ENCODE measurements around the gene MUL1.
A peak's percentile ranks its signal among the peaks of the same experiment; 100 is the strongest.
"Not testable (repeated sequence)": the region's sequence is repeated elsewhere in the genome, so short reads cannot be mapped to it uniquely, and the experiment has no call there.

The MUL1 gene, protein sequence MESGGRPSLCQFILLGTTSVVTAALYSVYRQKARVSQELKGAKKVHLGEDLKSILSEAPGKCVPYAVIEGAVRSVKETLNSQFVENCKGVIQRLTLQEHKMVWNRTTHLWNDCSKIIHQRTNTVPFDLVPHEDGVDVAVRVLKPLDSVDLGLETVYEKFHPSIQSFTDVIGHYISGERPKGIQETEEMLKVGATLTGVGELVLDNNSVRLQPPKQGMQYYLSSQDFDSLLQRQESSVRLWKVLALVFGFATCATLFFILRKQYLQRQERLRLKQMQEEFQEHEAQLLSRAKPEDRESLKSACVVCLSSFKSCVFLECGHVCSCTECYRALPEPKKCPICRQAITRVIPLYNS

GRCh38 chr1:20507564-20508410 is at the start of gene MUL1:
Gene MUL1, minus strand, starts transcription at chr1:20508151. Its CDS starts 127 bp downstream, at chr1:20508024.
- DNase-seq: peak; percentile 86

DNA sequence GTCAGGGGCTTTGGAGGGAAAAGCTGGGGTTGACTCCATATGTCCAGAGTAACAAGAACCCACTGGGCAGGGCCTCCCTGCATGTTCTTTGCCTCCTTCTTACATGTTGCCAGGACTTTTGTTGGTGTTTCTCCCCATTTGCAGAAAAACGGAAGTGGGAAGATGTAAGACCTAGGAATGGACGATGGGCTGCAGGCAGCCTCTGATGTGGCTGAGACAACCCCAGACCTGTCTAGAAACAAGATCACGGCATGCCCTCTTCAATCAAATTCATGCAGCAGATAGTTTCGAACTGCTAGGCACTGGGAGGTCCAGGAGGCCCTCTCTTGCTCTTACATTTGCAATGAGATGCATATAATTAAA is 47.8 kb upstream of the MUL1 start:
- DNase-seq: no peak

- no peak for DNase-seq
These were observed 47.2 kb upstream of the MUL1 start for GRCh38 chr1:20555025-20555757.

- DNase-seq: peak; percentile 27
These were observed 44.9 kb upstream of the MUL1 start for GRCh38 chr1:20552728-20553445.

GRCh38 chr1:20551945-20552727 is 44.2 kb upstream of the MUL1 start, which contains the start of gene FAM43B:
Gene FAM43B, plus strand, starts transcription at chr1:20552573. Its CDS starts 401 bp downstream, at chr1:20552974.
- peak; percentile 44 for DNase-seq

- no peak for DNase-seq
These were observed 43.2 kb upstream of the MUL1 start for GRCh38 chr1:20551161-20551560.

- no peak for DNase-seq
These were observed 38.7 kb upstream of the MUL1 start for GRCh38 chr1:20546637-20547036.

DNA sequence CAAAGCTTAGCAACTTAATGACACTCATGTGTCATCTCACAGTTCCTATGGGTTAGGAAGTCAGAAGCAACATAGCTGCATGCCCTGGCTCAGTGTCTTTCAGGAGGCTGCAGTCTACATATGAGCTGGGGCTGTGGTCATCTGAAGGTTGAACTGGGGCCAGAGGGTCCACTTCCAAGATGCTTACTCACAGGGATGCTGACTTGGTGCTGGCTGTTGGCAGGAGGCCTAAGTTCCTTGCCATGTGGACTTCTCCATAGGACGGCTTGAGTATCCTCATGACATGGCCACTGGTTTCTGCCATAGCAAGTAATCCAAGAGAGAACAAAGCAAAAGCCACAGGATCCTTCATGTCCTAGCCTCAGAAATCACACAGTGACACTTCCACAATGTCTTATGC is 32.3 kb upstream of the MUL1 start:
- no peak for DNase-seq

DNA sequence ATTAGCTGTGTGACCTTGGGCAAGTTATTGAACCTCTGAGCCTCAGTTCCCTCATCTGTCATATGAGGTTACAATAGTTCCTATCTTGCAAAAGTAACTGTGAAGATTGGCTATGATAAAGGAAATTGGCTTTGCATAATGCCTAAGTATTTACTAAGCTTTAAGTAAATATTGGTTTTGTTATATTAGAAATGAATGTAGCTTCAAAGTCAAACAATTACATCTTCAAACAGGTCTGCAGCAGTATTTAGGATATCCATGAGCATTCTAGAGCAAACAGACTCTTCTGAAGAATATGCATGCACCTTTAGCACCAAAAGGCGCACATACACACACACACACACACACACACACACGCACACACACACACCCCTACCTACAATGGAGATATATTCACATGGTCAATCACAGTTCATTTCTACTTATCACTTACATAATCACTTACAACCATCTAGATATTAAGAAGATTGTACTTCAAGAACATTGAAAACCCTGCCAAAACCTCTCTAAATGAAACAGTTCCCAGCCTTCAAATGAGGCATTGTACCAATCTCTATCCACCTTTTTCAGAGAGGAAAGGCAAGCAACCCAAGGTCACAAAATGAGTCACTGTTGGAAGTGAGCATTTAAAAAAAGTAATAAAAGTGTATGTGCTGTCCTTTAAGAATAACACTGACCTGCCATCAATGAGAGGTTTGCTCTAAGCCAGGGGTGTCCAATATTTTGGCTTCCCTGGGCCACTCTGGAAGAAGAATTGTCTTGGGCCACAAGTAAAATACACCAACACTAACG is 31.0 kb upstream of the MUL1 start:
- DNase-seq: no peak

GRCh38 chr1:20538227-20538626 is 30.3 kb upstream of the MUL1 start:
- DNase-seq: peak; percentile 2

DNA sequence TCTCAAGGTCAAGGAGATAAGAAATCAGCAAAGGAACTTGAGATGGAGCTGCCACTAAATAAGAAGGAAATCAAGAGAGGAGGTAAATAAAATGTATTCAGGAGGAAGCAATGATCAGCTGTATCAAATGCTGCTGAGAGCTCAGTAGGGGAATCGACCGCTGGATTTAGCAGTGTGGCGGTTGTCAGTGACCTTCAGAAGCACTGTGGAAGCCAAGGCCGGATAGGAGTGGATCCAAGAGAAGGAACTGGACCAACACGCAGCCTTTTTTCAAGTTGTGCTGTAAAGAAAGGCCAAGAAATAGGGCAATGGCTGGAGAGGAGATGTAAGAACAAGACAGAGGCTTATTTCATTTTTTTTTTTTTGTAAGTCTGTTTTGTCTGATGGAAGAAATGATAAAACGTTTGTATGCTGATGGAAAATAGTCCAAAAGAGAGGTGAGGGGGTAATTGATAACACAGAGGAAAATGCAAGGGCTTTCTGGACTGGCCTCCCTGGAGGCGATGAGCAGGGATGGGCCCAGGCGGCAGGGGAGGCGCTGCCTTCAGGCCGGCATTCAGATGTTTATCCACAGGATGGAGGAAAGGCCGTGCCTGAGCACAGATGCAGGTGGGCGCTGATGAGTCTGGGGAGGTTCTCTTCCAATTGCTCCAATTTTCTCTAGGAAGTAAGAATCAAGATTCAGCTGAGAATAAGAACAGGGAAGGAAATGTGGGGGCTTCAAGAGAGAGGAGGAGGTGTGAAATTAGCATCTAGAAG is 26.9 kb upstream of the MUL1 start:
- no peak for DNase-seq

- no peak for DNase-seq
These were observed 25.7 kb upstream of the MUL1 start for GRCh38 chr1:20533635-20534034.

GRCh38 chr1:20530901-20531300 is 22.9 kb upstream of the MUL1 start:
- DNase-seq: no peak

DNA sequence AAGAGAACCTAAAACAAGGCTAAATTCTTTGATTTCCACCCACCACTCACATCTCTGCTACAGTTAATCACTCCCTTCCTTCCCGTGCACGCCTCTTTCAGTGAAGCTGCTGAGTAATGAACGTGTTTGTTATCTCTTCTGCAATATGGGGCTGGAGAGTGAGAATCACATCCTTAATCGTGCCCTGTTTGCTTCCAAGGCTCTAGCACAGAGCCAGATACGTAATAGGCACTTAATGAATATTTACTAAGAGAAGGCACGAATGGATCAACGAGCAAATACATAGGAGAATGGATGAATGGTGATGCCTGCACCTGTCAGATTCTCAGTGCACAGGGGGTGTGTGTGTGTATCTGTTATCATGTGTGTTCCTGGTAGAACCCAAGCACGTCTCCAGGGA is 22.4 kb upstream of the MUL1 start:
- no peak for DNase-seq

GRCh38 chr1:20528221-20528620 is 20.3 kb upstream of the MUL1 start:
- DNase-seq: no peak

DNA sequence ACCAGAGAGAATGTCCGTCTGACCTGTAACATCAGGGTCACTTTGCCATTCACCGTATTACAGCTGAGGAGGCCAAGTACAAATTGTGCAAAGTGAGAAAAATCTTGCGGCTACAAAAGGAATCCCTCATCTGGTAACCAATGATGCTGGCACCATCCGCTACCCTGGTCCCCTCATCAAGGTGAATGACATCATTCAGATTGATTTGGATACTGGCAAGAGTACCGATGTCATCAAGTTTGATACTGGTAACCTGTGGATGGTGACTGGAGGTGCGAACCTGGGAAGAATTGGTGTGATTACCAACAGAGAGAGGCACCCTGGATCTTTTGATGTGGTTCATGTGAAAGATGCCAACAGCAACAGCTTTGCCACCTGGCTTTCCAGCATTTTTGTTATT is 18.3 kb upstream of the MUL1 start:
- no peak for DNase-seq

DNA sequence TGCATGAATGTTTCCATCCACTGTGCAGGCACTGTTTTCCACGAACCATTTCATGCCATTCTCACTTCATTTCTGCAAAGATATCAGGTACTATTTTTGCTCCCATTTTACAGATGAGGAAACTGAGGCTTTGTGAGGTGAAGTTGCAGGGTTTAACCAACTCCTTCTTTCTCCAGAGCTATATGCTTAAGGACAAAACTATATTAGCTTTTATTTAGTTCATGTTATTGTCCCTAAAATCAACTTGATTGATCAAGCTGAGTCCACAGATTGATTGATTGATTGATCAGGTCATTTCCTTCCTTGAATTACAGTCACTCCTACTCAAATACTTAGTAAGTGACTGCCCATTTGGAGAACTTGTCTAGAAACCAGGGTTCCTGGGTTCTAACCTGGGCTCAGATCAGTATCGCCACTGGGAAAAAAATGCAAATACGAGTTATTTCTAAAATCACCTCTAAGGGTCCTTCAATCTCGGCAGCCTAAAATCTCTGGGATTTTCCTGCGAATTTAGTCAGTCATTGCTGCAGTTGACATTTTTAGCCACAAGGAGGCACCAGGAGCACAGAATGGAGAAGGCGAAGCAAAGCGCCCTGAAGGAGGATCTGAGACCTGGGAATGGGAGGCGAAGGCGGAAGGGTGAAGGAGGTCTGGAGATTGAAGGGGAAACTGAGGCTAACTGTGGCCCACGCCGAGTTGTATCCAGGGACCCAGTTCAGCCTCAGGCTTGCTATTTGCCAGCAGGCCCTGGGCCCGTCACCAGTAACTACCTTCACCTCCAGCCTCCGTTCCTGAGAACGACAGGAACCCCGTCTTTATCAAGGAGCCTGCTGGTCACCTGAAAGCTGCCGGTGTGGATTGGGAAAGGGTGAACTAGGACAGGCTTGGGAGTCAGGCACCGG is 14.3 kb upstream of the MUL1 start:
- DNase-seq: peak; percentile 61

DNA sequence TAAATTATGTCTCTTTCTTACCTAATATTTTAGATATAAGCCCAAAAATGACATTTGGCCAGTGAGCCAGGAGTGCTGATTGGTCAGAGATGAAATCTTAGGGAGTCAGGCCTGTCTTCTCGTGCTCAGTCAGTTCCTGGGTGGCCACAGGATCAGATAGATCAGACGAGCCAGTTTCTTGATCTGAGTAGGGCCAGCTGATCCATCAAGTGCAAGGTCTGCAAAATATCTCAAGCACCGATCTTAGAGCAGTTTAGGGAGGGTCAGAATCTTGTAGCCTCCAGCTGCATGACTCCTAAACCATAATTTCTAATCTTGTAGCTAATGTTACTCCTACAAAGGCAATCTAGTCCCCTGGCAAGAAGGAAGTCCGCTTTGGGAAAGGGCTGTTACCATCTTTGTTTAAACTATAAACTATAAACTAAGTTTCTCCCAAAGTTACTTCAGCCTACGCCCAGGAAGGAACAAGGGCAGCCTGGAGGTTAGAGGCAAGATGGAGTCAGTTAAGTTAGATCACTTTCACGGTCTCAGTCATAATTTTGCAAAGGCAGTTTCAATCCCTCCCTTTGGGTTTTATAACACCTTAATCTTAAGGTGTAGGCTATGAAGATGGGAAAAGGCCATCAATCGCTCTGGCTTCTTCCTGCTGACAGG is 11.8 kb upstream of the MUL1 start:
- DNase-seq: not testable (repeated sequence)
